ENCODE results near the gene FIBCD1.

Gene FIBCD1

DNA sequence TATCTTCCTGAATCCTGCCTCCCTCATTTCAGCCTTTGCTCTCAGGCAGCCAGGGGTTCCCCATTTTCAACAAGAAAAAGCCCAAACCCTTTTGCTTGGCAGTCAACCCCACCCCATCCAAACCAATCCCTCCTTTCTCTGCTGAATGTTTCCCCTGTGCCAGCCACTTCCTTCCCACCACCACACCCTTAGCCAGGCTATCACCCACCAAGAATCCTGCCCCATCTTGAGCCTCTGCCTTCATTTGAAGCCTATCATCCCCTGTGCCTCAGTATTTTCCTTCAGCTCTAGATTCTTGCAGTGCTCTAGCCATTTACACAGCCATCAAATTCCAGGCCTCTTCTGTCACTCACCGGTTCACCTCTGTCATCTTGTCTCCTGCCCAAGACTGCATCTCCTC, 15.3 kb upstream of the FIBCD1 start:
- DNase-seq = no peak

DNA sequence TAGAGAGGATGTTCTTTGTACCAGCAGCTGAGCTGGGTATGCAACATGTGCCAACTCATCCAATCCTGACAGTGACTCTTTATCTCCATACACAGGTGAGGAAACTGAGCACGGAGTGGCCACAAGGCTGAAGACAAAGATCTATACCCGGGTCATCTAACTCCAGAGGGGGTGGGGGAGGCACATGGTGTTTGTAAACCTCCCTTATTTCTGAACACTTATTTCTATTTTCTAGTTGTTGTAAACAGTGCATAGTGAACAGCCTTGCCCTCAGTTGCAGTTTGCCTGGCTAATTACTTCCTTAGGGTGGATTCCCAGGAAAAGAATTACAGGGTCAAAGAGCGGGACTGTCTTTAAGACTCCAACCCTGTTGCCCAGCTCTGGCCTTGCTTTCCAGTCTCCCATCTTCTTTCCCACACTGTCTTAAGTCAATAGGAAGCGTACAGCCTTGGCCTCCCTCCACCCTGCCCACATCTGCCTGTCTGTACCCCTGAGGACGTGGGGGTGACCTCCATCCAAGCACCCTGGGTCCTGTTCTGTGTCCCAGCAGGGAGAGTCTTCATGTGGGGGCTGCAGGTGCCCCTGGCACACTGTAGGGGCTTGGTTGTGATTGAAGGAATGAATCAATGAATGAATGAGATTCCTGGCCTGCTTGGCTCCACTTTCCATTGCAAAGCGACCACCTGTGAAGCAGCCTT, 13.2 kb upstream of the FIBCD1 start:
- no peak for DNase-seq

DNA sequence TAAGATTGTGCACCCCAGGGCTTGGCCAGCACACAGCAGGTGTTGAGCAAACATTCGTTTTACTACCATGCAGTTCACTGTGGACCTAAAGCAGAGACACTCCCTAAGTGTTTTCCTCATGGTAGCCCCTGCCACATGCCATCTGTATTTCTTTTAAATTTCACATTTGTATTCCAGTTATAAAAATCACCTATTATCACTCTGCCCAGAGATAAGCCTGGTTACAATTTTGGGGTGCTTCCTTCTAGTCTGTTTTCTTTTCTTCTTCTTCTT, 10.9 kb upstream of the FIBCD1 start:
- DNase-seq = no peak

DNA sequence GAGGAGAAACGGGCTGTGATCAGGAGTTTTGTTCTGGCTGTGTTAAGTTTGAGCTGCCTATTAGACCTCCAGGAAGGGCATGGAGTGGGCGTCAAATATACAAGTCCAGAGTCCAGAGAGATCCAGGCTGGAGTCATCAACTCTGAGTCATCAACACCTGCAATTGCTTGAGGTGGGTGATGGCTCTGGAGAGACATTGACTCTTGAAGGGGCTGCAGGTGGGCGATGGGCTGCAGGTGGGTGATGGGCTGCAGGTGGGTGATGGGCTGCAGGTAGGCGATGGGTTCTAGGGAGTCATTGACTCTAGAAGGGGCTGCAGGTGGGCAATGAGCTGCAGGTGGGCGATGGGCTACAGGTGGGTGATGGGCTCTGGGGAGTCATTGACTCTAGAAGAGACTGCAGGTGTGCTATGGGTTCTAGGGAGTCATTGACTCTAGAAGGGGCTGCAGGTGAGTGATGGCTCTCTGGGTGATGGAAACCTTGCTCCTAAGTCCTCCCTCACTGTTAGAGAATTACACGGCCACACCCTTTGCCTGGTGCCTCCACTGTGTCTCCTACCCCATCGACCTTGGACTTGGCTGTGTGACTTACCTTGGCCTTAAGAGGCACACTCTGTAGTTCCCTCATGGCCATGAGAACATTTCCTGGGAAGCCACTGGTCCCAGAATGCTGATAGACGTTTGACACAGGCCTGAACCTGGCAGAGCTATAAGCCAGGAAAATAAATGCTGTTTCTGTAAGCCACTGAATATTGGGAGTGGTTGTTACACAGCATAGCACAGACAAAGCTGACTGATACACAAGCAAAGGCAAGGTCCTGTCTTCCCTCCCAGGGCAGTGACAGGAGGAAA, 10.4 kb upstream of the FIBCD1 start:
- DNase-seq = no peak

DNA sequence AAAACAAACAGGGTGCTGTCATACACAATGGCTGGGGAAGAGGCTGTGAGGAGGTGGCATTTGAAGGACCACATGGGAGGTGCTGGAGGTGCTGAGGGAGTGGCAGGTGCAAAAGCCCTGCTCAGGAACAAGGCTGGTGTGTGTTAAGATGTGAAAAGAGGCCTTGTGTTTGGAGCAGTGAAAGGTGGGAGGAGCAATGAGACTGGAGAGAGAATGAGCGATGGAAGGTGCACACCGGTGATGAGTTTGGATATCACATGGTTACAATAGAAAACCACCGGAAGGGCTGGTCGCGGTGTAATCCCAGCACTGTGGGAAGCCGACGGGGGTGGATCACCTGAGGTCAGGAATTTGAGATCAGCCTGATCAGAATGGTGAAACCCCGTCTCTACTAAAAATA, 9.2 kb upstream of the FIBCD1 start:
- DNase-seq = no peak

DNA sequence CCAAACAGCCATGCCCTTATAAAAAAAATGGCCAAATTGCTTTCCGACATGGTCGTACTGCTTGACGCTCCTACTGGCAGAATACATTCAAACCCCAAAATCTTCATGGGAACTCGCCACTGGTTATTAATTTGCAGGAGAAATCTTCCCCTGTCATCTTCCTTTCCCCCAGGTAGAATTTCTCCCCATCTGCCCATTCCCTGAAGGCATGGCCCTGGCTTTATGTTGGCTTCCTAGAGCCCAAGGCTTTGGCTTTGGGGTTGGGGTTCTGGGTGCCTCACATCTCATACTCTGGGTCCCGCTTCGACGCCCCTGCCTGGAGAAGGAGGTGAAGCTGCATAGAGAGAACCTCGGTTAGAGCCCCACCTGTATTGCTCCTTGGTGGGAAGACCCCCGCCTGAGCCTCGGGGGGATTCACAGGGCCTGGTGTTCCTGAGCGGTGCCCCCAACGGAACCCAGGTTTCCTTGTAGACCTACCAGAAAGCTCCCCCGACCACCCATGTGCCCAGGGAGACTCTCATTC, 8.6 kb upstream of the FIBCD1 start:
- DNase-seq = no peak

DNA sequence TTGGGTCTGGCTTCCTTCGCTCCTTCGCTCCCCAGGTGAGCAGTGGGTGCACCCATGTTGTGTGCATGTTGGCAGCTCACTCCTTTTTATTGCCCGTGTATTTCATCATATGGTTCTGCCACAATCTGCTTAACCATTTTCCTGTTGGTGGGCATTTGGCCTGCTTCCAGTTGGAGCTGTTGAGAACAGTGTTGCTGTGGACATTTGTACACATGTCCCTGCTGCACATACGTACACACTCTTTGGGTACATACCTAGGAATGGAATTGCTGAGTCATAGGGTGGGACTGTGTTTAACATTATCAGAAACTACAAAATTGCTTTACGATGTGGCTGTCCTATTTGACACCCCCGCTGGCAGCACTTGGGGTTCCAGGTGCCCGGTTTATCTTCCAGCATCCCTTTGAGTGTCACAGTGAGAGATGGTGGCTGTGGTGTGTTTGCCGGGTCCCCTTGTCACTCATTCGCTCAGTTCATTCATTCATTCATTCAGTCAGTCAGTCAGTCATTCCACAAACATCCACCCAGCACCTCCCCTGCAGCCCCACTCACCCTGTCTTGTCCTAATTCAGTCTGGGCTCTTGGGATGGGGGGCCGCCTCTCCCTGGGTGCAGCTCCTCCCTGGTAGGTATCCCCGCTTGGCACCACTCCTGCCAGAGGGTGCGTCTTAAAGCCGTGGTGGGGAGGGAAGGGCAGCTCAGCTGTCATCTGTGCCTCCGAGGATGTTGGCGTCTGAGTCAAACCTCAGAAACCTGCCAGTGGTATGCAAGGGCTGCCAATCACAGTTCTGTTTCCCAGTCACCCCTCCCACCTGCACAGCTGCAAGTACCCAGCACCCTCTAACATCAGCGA, 7.9 kb upstream of the FIBCD1 start:
- no peak for DNase-seq

DNA sequence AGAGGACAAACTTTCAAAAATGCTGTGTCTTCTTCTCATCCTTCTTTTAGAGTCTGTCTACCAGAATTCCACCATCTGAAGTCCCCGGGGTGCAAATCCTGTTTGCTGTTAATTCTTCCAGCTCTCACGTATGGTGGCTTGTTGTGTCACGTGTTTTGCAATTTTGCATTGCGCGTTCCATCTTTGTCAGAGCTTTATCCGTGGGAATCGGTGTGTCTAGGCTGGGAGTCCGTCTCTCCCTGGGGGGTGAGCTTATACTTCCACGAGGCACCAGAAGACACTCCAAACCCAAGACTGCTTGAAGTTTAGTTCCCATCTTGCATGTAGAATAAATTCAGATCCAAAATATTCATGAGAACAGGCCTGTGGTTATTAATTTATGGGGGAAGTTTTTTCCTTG, 6.1 kb upstream of the FIBCD1 start:
- DNase-seq = no peak

DNA sequence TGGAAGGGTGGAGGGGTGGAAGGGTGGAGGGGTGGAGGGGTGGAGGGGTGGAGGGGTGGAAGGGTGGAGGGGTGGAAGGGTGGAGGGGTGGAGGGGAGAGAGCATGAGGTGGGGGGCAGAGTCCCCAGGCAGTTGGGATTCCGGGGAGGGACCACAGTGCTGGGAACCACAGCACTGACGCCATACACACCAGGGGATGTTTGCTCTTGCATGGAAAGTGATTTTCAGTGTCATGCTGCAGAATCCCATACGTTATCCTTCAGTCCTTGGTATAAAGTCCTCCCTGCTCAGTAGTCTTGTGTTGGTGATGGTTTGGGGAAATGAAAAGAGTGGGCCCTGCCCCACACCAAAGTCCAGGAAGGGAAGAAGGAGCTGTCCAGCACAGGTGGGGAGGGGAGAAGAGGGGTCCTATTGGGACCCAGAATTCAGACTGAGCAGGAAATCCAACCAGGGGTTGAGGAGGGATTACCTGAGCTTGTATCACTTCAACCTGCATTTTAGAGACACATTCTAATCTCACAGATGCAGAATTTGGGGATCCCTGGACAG, 5.5 kb upstream of the FIBCD1 start:
- DNase-seq = no peak

DNA sequence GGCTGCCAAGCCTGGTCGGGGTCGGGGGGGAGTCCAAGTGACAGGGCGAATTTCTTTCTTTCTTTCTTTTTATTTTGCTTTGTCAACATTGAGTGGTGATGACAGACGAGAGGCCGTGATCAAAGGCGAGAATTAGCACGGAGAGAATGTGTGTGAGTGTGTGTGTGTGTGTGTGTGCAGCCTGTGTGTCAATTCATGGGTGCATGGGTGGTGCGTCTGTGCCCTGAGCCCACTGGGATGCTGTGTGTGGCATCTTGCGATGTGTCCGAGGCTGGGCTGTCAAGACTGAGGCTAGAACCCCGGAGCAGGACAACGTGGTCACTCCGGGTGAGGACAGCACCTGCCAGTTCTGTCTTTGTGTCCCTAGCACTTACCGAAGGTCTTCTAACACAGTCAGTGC, 4.7 kb upstream of the FIBCD1 start:
- no peak for DNase-seq

DNA sequence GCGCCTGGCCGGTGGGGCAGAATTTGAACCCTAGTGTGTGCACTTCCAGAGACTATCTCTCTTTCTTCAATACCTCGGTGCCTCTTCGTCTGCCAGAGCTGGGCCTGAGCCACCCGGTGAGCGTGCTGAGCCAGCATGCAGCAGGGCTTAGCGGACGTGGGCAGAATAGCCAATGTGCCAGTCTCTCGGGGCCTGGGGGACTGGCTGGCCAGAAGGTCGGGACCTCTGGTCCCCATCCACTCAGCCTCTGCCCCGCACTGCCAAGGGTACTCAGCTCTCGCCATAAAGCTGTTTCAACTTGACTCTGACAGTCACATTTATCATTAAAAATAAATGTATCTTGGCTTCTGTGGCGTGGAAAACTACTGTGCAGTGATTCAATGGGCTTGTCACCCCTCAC, 4.2 kb upstream of the FIBCD1 start:
- DNase-seq = no peak

DNA sequence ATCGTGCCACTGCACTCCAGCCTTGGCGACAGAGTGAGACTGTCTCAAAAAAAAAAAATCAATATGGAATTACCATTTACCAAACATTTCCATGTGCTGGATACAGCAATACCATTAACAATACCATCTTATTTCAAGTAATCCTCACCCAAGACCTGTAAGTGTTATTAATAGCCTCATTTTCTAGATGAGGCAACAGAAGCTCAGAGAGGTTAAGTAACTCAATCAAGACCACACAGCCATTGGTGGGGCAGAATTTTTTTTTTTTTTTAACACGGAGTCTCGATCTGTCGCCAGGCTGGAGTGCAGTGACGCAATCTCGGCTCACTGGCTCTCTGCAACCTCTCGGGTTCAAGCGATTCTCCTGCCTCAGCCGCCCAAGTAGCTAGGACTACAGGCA, 3.6 kb upstream of the FIBCD1 start:
- no peak for DNase-seq

DNA sequence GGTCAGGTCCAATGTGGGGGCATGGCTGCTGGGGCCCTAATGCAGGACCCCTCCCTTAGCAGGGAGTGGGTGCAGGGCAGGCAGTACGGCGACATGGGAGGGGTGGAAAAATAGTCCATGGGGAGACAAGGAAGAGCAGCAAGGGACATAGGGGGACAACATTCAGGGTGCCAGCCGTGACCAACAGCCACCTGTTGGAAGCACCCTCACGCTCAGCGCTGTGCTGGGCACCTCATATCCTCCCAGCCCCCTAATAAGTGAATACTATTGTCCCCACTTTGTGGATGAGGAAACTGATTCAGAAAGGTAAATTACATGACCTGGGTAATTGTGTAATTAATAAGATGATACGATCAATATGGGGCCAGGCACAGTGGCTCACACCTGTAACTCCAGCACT, 3.0 kb upstream of the FIBCD1 start:
- DNase-seq = no peak

DNA sequence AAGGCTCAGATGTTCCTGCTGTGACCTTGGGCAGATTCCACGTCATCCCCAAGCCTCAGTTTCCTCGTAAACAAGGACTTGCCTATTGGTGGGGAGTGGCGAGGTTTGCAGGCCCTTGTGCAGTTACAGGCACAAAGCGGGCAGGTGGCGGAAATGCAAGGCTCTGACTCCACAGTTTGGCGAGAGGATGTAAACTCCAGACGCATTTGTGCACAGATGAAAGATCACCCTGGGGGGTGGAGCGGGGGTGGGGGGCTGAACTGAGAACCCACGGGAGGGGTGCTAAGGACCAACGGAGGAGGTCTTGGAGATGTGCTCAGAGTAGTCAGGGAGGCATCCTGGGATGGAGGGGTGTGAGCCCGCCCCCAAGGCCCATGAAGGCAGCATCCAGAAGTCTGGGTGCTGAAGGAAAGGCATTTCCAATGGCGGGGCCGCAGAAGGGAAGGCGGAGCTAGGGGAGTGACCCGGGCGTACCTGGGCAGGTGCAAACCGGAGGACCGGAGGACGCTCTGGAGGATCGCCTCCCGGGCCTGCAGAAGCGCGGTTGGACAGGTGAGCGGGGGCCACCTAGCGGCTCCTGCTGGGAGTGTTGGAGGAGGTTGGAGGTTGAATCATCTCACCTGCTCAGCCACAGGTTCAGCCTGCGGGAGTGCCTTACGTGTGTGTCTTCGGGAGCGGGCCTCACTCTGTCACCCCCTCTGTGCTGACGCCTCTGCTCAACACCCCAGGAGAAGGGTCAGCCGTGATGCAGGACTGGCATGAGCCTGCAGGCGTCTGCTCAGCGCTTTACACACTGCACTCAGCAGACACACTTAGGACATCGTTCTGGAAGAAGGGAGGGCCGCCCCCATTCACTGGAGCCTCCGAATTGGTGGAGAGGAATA, 1.9 kb upstream of the FIBCD1 start:
- peak; percentile 63 for DNase-seq

DNA sequence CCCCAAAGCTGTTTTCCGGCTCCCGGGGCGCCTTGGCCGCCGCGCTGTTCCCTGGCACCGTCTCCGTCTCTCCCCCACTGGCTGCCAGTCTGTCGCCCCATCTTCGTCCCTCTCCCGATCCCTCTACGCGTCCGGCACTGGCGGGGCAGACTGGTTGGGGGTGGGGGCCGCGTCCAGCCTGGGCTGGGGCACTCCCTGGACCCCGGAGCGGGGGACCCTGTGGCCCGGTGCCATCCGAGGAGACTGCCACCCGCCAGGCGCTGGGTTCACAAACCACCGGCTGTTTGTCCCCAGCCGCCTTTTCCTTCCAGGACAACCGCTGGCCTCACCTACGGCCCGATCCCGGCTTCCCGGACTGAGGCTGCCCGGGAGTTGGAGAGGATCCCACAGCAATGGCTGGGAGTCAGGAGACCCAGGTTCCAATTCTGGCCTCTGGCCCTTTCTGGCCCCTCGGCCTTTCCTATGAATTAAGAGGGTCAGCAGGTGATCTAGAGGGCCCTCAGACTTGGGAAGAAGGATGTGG, 1.0 kb upstream of the FIBCD1 start:
- no peak for DNase-seq

DNA sequence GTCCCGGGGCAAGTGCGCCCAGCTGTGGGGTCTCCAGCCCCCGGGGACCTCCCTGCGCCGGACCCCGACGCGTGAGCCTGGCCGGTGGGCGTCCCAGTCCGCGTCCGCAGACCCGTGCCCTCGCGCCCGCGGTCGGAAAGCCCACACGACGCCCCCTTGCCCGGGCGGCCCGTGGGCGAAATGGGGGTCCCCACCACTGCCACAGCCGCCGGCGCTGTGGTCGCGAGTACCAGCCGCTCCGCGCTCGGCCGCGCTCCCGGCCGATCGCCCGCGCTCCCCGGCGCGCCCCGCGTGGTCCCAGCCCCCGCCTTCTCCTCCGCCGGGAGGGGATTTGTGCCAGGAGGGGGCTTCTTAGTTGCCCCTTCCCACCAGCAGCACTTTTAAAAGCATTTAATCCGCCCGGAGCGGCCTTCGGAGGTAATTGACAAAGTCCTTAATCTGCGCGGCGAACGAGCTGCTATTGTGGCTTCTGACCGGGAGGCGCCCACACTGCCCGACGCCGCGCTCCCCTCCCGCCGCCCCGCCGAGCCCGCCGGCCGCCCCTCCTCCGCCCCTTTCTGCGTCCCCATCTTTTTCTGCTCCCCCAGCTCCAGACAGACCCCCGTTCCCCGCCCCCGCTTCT, 469 bp upstream of the FIBCD1 start:
- DNase-seq = no peak

DNA sequence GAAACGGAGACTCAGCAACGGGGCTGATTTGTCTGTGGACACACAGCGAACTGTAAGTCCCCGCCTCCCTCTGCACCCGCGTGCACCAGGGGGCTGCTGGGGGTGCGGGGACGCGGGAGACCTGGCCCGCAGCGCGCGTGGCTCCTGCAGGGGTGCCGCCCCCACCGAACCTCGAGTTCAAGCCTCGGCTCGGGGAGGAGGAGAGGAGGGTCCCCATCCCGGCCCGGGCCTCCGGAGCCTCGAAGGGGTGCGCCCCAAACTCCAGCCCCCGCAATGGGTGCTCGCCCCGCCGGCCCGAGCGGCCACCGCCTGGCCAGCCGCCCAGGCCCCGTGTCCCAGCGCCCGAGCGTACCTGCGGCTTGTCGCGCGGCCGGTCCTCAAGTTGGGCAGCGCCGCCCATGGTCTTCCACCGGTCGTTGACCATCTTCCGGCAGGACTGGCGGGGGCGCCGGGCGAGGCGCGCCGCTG, 829 bp downstream of the FIBCD1 start:
- no peak for DNase-seq

DNA sequence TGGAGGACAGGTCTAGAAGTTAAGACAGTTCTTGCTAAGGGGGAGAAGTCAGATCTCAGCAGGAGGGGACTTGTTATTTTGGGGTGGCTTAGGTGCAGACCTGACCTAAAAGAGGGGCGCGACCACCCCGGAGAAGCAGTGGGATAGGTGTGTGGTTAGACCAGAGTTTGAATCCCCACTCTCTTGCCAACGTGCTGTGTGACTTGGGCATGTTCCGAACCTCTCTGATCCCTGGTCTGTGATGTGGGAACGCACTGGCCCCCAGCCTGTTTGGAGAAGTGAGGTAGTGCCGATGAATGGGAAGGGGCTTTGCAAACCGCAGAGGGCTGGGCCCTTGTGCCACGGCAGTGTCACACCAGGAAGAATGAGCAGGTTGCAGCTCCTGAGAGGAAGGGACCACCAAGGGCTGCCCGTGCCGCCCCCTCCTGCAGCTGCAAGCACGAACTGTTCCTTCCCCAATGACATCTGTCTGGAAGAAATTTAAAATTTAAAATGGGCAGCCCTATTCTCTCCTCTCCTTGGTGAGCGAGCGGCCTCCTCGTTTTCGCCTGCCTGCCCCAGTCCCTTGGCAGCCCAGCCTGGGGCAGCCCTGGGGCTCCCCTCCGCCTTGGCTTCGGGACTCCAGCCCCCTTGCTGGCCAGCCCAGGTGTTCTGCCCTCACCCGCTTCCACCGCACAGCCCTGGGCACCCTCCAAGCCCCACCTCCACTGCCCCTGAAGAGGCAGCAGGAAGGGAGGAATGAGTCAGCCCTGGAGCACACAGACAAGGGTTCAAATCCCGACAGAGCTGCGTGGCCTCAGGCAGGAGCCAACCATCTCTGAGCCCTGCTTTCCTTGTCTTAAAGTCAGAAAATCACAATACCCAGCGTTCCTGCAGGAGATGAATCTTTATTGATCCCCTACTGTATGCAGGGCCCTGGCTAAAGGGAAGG, 1.6 kb downstream of the FIBCD1 start:
- no peak for DNase-seq

DNA sequence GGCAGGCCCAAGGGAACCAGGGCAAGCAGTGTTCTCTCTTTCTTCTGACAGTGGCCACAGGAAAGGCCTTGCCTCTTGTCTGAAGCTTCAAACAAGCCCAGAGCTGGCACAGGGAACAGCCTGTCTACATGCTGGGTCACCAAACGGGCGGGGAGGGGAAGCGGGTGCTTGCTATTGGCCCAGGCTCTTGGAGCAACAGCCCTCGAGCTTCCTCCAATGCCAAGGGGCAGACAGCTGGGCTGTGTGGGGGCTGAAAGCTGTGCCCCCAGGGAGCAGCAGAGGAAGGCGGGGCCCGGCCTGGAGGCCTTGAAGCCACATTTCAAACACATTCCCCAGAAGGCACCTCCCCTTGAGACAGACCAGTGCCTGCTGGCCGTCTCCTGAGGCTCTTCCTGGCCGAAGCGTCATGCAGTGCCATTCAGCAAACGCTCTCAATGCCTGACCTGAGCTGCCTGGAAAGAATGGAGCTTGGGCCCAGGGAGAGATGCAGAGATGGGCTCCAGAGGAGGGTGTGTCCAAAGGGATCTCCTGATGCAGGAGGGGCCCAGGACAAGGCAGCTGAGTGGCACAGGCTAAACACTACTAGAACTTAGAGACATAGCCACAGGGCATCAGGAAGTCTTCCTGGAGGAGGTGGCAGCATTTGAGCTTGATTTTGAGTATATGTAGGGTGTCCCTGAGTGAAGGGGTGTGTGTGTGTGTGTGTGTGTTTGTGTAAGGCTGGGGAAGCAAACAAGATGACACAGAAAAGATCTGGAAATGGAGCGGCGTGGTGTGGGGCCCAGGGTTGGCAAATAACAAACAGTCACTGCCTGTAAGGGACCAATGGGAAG, 2.5 kb downstream of the FIBCD1 start:
- DNase-seq = no peak
